ENCODE measurements around the gene RAB33B. TPM values are rescaled to one million over a fixed set of nuclear protein-coding genes. Genes with fewer than 3 reads are reported as not detected.

The RAB33B gene
- polyA plus RNA-seq, 3 donors = 5.8 to 8.1 (median 6.0) TPM

DNA sequence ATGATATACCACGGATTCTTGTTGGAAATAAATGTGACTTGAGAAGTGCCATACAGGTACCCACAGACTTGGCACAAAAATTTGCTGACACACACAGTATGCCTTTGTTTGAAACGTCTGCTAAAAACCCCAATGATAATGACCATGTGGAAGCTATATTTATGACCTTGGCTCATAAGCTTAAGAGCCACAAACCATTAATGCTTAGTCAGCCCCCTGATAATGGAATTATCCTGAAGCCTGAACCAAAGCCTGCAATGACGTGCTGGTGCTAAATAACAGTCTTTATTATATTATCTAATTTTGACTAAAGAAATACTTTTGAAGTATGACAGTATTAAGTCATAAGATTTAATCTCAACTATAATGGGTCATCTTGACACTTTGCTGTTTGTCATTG lies 18.9 kb downstream of the RAB33B start:
- peaks cover 16% of the 10 kb centered on the region for H3K4me1 Mint-ChIP-seq
- no peak overlapping the region for H3K27ac Mint-ChIP-seq
- intact Hi-C loops (cut with micrococcal nuclease) = no loop called here

DNA sequence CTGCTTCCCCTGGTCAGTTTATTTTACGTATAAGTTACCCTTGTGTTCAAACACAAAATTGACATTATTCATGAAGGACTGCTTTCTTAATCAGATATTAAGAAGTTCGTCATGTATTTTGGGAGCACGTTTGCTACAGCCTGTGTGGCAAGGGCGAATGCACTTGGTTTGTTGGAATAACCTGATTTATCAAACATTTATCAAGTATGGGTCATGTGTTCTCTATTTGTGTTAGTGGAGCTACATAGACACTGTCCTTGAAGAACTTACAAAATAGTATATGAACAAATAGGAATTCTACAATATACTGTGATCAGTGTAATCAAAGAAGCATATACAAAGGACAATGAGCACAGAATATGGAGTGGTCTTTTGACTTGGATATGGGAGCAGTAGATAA lies 22.4 kb downstream of the RAB33B start:
- Histone ChIP-seq H3K36me3 (replicated peaks in 1 of 2; ENCODE audit: control insufficient read depth in 1 of 2, insufficient read depth in 2 of 2, low read length in 2 of 2) (peaks cover 24 to 48% of the 10 kb centered on the region in 2 donors), H3K4me3 (replicated peaks in 1 of 3; ENCODE audit: low read depth in 2 of 3, low read length in 3 of 3) (no peak overlapping the region), H2AFZ (ENCODE audit: insufficient read depth, low read depth, low read length, poor library complexity, severe bottlenecking) (no peak overlapping the region), H3K4me1 (ENCODE audit: control insufficient read depth in 1 of 2, insufficient read depth in 2 of 2, low read length in 2 of 2) (no peaks in the 10 kb centered on the region), H3K4me2 (replicated peaks; ENCODE audit: extremely low read depth, low read length, poor library complexity, severe bottlenecking) (no peak overlapping the region), H3K9ac (ENCODE audit: insufficient read depth, low read length, poor library complexity, severe bottlenecking) (no peak overlapping the region), H3K27ac (ENCODE audit: low read depth in 1 of 2, low read length in 2 of 2) (no peak overlapping the region), H3K27me3 (ENCODE audit: control insufficient read depth in 2 of 2, insufficient read depth in 2 of 2, low read length in 2 of 2) (no peaks in the 10 kb centered on the region), H4K20me1 (ENCODE audit: insufficient read depth, low read length) (peaks cover 17% of the 10 kb centered on the region), H3K9me3 (replicated peaks in 1 of 2; ENCODE audit: control insufficient read depth in 1 of 2, insufficient read depth in 1 of 2, low read length in 2 of 2) (no peaks in the 10 kb centered on the region), H3K79me2 (ENCODE audit: insufficient read depth, low read length) (peaks cover 21% of the 10 kb centered on the region)
- H3K4me1 Mint-ChIP-seq = peaks cover under 1% of the 10 kb centered on the region
- WGBS (ENCODE audit: insufficient coverage) = no CpG with 5 or more reads among the region's 4 CpGs
- H3K27ac Mint-ChIP-seq = peak overlapping the region in 1 of 7 donors; percentile 21
- H3K27me3 Mint-ChIP-seq (ENCODE audit: low read depth in 3 of 3) = peaks cover 0 to 1% (median 0%) of the 10 kb centered on the region in 3 donors
- TF ChIP-seq, protein P1, sequence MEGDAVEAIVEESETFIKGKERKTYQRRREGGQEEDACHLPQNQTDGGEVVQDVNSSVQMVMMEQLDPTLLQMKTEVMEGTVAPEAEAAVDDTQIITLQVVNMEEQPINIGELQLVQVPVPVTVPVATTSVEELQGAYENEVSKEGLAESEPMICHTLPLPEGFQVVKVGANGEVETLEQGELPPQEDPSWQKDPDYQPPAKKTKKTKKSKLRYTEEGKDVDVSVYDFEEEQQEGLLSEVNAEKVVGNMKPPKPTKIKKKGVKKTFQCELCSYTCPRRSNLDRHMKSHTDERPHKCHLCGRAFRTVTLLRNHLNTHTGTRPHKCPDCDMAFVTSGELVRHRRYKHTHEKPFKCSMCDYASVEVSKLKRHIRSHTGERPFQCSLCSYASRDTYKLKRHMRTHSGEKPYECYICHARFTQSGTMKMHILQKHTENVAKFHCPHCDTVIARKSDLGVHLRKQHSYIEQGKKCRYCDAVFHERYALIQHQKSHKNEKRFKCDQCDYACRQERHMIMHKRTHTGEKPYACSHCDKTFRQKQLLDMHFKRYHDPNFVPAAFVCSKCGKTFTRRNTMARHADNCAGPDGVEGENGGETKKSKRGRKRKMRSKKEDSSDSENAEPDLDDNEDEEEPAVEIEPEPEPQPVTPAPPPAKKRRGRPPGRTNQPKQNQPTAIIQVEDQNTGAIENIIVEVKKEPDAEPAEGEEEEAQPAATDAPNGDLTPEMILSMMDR (IDR thresholded peaks at IDR 0.05) = no peak
- peaks cover 42 to 49% of the 10 kb centered on the region in 2 donors for H3K36me3 Mint-ChIP-seq
- H3K9me3 Mint-ChIP-seq = peaks cover 0 to 1% (median 0%) of the 10 kb centered on the region in 7 donors
- DNase-seq = no peak
- no peak overlapping the region for H3K4me3 Mint-ChIP-seq
- intact Hi-C loops (cut with micrococcal nuclease) = no loop called here

More for the DNA sequence above, 18.9 kb downstream of the RAB33B start:
- Mint-ChIP-seq H3K9me3 (peaks cover 2 to 17% (median 10%) of the 10 kb centered on the region in 7 donors), H3K36me3 (peaks cover 39 to 48% of the 10 kb centered on the region in 2 donors), H3K27me3 (ENCODE audit: low read depth in 3 of 3) (no peaks in the 10 kb centered on the region), H3K4me3 (no peak overlapping the region)
- no peaks in the 10 kb centered on the region for H3K27me3 ChIP-seq (ENCODE audit: control insufficient read depth in 2 of 2, insufficient read depth in 2 of 2, low read length in 2 of 2)
- peaks cover 52% of the 10 kb centered on the region for H4K20me1 ChIP-seq (ENCODE audit: insufficient read depth, low read length)
- H3K79me2 ChIP-seq (ENCODE audit: insufficient read depth, low read length) = peaks cover 56% of the 10 kb centered on the region
- no peak overlapping the region for H2AFZ ChIP-seq (ENCODE audit: insufficient read depth, low read depth, low read length, poor library complexity, severe bottlenecking)
- H3K4me3 ChIP-seq (replicated peaks in 1 of 3; ENCODE audit: low read depth in 2 of 3, low read length in 3 of 3) = no peak overlapping the region
- no peak overlapping the region for H3K4me2 ChIP-seq (replicated peaks; ENCODE audit: extremely low read depth, low read length, poor library complexity, severe bottlenecking)
- H3K9ac ChIP-seq (ENCODE audit: insufficient read depth, low read length, poor library complexity, severe bottlenecking) = no peak overlapping the region
- peaks cover 19 to 41% of the 10 kb centered on the region in 2 donors for H3K36me3 ChIP-seq (replicated peaks in 1 of 2; ENCODE audit: control insufficient read depth in 1 of 2, insufficient read depth in 2 of 2, low read length in 2 of 2)
- DNase-seq = no peak
- TF ChIP-seq, protein P1 (IDR thresholded peaks at IDR 0.05) = no peak
- H3K27ac ChIP-seq (ENCODE audit: low read depth in 1 of 2, low read length in 2 of 2) = no peak overlapping the region
- WGBS (ENCODE audit: insufficient coverage) = no CpG with 5 or more reads among the region's 3 CpGs
- H3K4me1 ChIP-seq (ENCODE audit: control insufficient read depth in 1 of 2, insufficient read depth in 2 of 2, low read length in 2 of 2) = no peaks in the 10 kb centered on the region
- peaks cover 0 to 4% of the 10 kb centered on the region in 2 donors for H3K9me3 ChIP-seq (replicated peaks in 1 of 2; ENCODE audit: control insufficient read depth in 1 of 2, insufficient read depth in 1 of 2, low read length in 2 of 2)

Measured in CD14-positive monocyte (primary cell).